Osteocyte (in vitro differentiated cells): ENCODE data around the gene SH2B2. TPM values are rescaled to one million over a fixed set of nuclear protein-coding genes. Genes with fewer than 3 reads are reported as not detected.

Source experiments
- DNase-seq: peaks from one replicate; pipeline ENCODE4 v3.0.0; 2021; ENCODE audit warnings: mixed read lengths; ENCODE audit not compliant: unreplicated experiment; ENCODE audit errors: extremely low spot score
- H3K27ac Mint-ChIP-seq: one replicate; pipeline ENCODE4 v1.8.0; 2021; ENCODE audit warnings: mild to moderate bottlenecking, mixed read lengths; ENCODE audit not compliant: unreplicated experiment
- H3K27me3 Mint-ChIP-seq: one replicate; pipeline ENCODE4 v1.8.0; 2021; ENCODE audit warnings: mixed read lengths; ENCODE audit not compliant: unreplicated experiment
- H3K36me3 Mint-ChIP-seq: one replicate; pipeline ENCODE4 v1.8.0; 2021; ENCODE audit warnings: mixed read lengths; ENCODE audit not compliant: unreplicated experiment
- H3K4me1 Mint-ChIP-seq: one replicate; pipeline ENCODE4 v1.8.0; 2021; ENCODE audit warnings: mixed read lengths; ENCODE audit not compliant: unreplicated experiment
- H3K4me3 Mint-ChIP-seq: one replicate; pipeline ENCODE4 v1.8.0; 2021; ENCODE audit warnings: mild to moderate bottlenecking, moderate library complexity, mixed read lengths; ENCODE audit not compliant: unreplicated experiment
- H3K9me3 Mint-ChIP-seq: one replicate; pipeline ENCODE4 v1.8.0; 2021; ENCODE audit warnings: mixed read lengths; ENCODE audit not compliant: unreplicated experiment
- total RNA-seq: library from RNA; stranded (reverse); gene quantifications from 2 replicates; pipeline ENCODE4 v1.2.1, GENCODE V29; 2021
- TF ChIP-seq, protein P1 (sequence below): fragments of 200-600 bp; sonication (generic); IDR thresholded peaks from 2 replicates; pipeline ENCODE4 v1.5.0; 2021; ENCODE audit warnings: antibody characterized with exemption, mild to moderate bottlenecking, moderate library complexity

Gene SH2B2
- total RNA-seq, 1 donor from 2014 or later = 8.3 TPM

DNA sequence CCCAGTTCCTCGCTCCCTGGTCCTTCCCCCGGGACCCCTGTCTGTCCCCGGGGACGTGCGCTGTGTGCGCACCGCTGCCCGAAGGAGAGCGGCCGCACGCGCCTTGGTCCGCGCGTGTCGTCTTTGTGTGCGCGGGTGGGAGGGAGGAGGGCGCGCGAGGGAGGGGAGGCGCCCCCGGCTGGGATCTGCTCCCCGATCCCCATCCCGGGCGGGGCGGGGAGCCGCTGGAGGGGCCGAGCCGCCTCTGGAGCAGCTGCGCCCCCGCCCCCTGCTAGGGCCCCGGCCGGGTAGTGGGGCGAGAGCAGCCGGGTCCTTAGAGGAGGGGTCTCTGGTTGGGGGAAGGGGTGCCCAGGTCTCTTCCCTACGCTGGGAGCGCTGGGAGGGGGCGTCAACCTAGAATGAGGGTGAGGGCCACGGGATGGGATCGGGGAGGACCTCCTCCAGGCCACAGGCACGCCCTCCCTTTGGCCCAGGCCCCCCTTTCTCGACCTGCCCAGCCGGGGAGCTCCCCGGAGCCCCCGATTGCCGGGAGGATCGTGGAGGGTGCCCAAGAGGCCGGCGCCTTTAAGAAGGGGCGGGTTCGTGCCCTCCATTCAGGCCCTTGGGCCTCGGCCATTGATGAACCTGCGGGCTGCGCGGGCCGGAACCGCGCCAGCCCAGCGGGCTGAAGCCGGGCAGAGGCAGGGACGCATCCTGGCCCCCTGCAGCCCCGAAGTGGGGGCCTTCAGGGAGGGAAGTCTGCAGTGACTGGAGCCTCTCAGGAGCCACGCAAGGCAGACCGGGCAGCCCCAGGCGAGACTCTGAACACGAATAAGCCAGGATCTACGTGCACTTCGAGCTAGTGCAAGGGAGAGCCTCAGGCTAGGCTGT lies 678 bp downstream of the SH2B2 start:
- Mint-ChIP-seq H3K27ac (no peak overlapping the region), H3K4me1 (peaks cover 29% of the 10 kb centered on the region), H3K4me3 (peak overlapping the region; percentile 68), H3K9me3 (no peaks in the 10 kb centered on the region), H3K36me3 (no peaks in the 10 kb centered on the region), H3K27me3 (no peaks in the 10 kb centered on the region)
- TF ChIP-seq, protein P1, sequence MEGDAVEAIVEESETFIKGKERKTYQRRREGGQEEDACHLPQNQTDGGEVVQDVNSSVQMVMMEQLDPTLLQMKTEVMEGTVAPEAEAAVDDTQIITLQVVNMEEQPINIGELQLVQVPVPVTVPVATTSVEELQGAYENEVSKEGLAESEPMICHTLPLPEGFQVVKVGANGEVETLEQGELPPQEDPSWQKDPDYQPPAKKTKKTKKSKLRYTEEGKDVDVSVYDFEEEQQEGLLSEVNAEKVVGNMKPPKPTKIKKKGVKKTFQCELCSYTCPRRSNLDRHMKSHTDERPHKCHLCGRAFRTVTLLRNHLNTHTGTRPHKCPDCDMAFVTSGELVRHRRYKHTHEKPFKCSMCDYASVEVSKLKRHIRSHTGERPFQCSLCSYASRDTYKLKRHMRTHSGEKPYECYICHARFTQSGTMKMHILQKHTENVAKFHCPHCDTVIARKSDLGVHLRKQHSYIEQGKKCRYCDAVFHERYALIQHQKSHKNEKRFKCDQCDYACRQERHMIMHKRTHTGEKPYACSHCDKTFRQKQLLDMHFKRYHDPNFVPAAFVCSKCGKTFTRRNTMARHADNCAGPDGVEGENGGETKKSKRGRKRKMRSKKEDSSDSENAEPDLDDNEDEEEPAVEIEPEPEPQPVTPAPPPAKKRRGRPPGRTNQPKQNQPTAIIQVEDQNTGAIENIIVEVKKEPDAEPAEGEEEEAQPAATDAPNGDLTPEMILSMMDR = no peak
- DNase-seq = no peak

DNA sequence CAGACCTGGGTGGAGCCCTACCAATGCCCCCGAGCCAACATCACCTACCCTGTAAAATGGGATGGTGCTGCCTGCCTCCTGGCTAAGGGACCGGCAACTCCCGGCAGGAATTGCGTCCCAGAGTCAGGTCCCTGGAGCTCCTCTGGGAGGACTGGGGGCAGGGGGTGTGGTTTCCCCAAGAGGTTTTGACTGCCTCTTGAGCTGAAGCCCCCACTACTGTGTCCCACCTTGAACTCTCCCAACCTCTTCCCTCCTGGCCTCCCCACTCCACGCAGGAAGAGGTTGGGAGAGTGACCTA lies 1.3 kb downstream of the SH2B2 start:
- Mint-ChIP-seq H3K4me3 (peak overlapping the region; percentile 62), H3K9me3 (no peaks in the 10 kb centered on the region)

DNA sequence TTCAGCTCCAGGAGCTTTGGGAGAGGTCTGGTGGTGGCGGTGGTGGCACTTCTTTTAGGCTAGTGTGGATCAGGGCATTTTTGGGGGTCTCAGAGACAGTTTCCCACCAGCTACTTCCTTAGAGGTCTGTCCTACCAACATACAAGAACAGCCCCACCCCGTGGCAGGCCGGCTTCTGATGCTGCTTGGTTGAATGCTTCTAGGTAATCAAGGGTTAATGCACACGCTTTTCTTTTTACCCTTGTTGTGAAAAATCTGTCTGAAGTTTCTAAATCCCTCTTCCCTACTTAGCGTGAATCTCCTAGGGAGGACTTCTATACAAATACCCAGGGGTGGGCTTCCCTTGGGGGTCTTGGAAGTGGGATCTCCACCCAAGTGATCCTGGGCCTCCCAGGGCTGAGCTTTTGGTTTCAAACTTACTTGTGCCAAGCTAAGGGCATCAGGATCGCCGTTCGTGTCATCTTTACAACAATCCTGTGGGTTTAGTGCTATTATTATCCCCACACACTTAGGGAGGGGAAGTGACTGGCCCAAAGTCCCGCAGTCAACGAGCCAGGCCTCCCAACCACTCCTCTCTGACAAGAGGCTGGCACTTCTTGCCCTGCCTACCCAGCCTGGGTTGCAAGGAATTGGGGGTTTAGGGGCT lies 1.7 kb downstream of the SH2B2 start:
- H3K9me3 Mint-ChIP-seq = no peaks in the 10 kb centered on the region
- H3K4me3 Mint-ChIP-seq = peak overlapping the region; percentile 62
- peaks cover 29% of the 10 kb centered on the region for H3K4me1 Mint-ChIP-seq
- no peaks in the 10 kb centered on the region for H3K27me3 Mint-ChIP-seq
- no peak overlapping the region for H3K27ac Mint-ChIP-seq
- no peak for DNase-seq
- H3K36me3 Mint-ChIP-seq = no peaks in the 10 kb centered on the region
- TF ChIP-seq, protein P1 = peak; percentile 20

More for the DNA sequence above, 1.3 kb downstream of the SH2B2 start:
- no peak for DNase-seq
- no peak overlapping the region for H3K27ac Mint-ChIP-seq
- no peaks in the 10 kb centered on the region for H3K36me3 Mint-ChIP-seq
- TF ChIP-seq, protein P1 = no peak
- no peaks in the 10 kb centered on the region for H3K27me3 Mint-ChIP-seq
- peaks cover 29% of the 10 kb centered on the region for H3K4me1 Mint-ChIP-seq

DNA sequence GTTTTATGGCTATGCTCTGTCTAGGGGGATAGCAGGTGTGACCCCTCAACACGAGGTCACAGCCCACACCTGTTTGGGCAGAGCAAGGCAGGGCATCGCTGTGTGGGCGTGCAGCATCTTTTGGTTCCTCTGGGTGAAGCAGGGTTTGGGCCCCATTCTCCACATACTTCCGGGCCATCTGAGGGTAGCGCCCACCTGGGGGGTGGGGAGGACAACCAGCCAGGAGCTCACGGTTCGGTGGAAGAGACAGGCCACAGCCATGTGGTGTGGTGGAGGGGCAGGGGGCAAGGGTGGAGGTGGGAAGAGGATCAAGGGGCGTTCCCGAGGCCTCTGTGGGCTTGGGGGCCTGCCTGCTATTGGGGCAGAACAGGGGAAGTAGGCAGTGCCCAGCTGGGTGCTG lies 2.4 kb downstream of the SH2B2 start:
- Mint-ChIP-seq H3K4me3 (no peak overlapping the region), H3K9me3 (no peaks in the 10 kb centered on the region), H3K27ac (no peak overlapping the region), H3K27me3 (no peaks in the 10 kb centered on the region), H3K36me3 (no peaks in the 10 kb centered on the region), H3K4me1 (peaks cover 30% of the 10 kb centered on the region)
- no peak for DNase-seq
- TF ChIP-seq, protein P1 = no peak
